ENCODE measurements around the gene SVBP. TPM values are rescaled to one million over a fixed set of nuclear protein-coding genes. Genes with fewer than 3 reads are reported as not detected.

SVBP gene
- total RNA-seq, 4 donors from 2014 or later, result 15.5 to 26.4 (median 24.9) TPM

DNA sequence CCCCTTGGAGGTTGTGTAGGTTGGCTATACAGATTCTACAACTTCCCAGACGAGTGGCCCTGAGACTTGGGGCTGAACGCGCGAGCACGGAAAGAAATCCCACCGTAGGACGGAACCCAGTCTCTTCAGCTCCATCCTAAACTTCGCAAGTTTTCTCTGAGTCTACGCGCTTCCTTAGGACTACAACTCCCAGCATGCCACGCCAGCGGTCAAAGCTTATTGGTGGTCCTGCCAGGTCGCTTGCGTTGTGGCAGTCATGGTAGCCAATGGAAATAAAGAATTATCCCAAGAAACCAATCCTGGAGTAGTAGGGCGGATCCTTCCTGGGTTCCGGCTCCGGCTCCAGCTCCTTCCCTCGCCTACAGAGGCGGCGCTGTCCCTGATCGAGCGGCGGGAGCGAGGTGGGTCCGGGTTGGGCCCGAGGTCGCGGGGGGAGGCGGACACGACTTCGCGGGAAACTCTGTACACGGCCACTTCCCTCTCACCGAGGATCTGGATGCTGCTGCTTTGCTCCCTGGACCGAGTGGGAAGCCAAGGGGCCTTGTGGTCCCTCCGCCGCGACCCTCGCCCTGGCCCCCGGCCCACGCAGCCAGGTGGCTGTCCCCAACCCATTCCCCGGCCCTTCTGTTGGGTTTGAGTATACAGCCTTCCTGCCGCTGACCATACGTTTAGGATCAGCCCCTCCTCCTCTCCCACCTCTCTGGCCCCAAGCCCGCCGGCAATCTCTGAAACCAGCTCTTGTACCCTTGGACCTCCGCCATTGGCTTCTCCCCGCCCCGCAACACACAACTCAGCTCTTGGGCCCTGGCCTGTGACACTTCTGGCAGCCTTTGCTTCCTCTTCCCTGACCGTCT lies 29.3 kb upstream of the SVBP start, which contains the start of gene ZNF691:
ZNF691 (plus strand) TSS at position 357 of the 854 bp plus-strand sequence. CDS start 3,046 bp downstream, outside the sequence.
- peak; percentile 11 to 63 (median 23) for TF ChIP-seq CTCF (IDR thresholded peaks at IDR 0.05 in 4 of 5, conservative IDR thresholded peaks at IDR 0.05 in 1 of 5)
- TF ChIP-seq POLR2A (IDR thresholded peaks at IDR 0.05), result peak; percentile 65 to 74
- intact Hi-C loops (cut with DNase I; ENCODE audit: low total_unique reads) (loop anchor here (1.0 to 10.0 kb wide), 3 partner anchors 29 to 162 kb away; partner anchors contain the start of genes C1orf50, ERMAP, P3H1 and SVBP), in situ Hi-C loops (cut with MboI; ENCODE audit: low sequenced_read_pairs in 4 of 4) (no loop called here)
- Histone ChIP-seq H3K27ac (peak within 1 kb of the TSS; percentile 92 to 96 (median 94)), H3K4me3 (peak within 1 kb of the TSS; percentile 79 to 99 (median 98)), H3K4me1 (peaks cover 18 to 23% of the 10 kb centered on the region in 2 donors), H3K27me3 (no peaks in the 10 kb centered on the region), H3K9me3 (no peaks in the 10 kb centered on the region), H3K36me3 (peaks cover 0 to 26% of the 10 kb centered on the region in 2 donors)
- ATAC-seq, result peak; percentile 100
- peak; percentile 96 to 97 for DNase-seq

GRCh38 chr1:42845866-42846256 lies 28.7 kb upstream of the SVBP start:
- peaks cover 18 to 23% of the 10 kb centered on the region in 2 donors for H3K4me1 ChIP-seq
- in situ Hi-C loops (cut with MboI; ENCODE audit: low sequenced_read_pairs in 4 of 4) (no loop called here), intact Hi-C loops (cut with DNase I; ENCODE audit: low total_unique reads) (loop anchor here (1.0 to 10.0 kb wide), 3 partner anchors 29 to 161 kb away; partner anchors contain the start of genes C1orf50, ERMAP, P3H1 and SVBP)
- no peaks in the 10 kb centered on the region for H3K27me3 ChIP-seq
- ATAC-seq, result peak; percentile 13 to 23
- TF ChIP-seq CTCF (IDR thresholded peaks at IDR 0.05 in 4 of 5, conservative IDR thresholded peaks at IDR 0.05 in 1 of 5), result no peak
- TF ChIP-seq POLR2A (IDR thresholded peaks at IDR 0.05), result no peak
- H3K27ac ChIP-seq, result peak overlapping the region; percentile 92 to 96 (median 94)
- peak overlapping the region; percentile 72 to 99 (median 89) for H3K4me3 ChIP-seq
- peaks cover 0 to 19% of the 10 kb centered on the region in 2 donors for H3K36me3 ChIP-seq
- H3K9me3 ChIP-seq, result no peaks in the 10 kb centered on the region
- no peak for DNase-seq

DNA sequence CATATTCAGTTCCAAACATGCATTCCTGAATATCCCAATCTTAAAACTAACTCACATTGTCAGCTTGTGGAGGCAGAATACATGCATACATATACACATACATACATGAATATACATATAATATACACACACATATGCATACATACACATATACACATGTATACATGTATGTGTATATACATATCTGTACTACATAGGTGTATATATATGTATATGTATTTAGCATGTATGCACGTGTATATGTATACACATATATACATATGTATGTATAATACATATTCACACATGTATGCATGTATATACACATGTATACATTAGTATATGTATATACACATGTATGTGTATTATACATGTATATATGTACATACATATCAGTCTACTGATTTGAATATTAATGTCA lies 28.0 kb upstream of the SVBP start:
- in situ Hi-C loops (cut with MboI; ENCODE audit: low sequenced_read_pairs in 4 of 4), result no loop called here
- TF ChIP-seq POLR2A (IDR thresholded peaks at IDR 0.05), result no peak

DNA sequence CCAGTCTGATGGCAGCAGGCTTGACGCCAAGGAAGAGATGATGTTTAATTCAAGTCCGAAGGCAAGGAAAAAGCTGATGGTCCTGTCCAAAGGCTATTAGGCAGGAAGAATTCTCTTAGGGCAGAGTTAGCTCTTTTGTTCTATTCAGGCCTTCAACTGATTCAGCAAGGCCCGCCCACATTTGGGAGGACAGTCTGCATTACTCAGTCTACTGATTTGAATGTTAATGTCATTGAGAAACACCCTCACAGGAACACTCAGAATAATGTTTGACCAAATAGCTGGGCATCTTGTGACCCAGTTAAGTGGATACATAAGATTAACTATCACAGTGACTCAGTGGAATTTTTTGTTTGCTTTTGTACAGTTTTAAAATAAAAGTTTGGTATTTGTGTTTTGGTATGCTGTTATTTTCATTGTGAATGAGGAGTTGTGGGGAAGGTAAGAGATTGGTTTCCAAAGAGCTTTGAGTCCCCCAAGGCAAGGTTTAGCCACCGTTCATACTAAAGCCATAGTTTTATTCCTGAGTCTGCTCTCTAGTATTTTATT lies 27.5 kb upstream of the SVBP start:
- H3K27ac ChIP-seq, result no peak overlapping the region
- intact Hi-C loops (cut with DNase I; ENCODE audit: low total_unique reads) (loop anchor here (10.0 kb wide), 1 partner anchor 160 kb away; the partner anchor contains the start of gene YBX1), in situ Hi-C loops (cut with MboI; ENCODE audit: low sequenced_read_pairs in 4 of 4) (no loop called here)
- ATAC-seq (no peak), DNase-seq (no peak)
- H3K9me3 ChIP-seq, result no peaks in the 10 kb centered on the region
- H3K4me3 ChIP-seq, result no peak overlapping the region
- peaks cover 0 to 13% of the 10 kb centered on the region in 2 donors for H3K36me3 ChIP-seq
- TF ChIP-seq POLR2A (IDR thresholded peaks at IDR 0.05) (no peak), CTCF (IDR thresholded peaks at IDR 0.05 in 4 of 5, conservative IDR thresholded peaks at IDR 0.05 in 1 of 5) (no peak)
- no peaks in the 10 kb centered on the region for H3K27me3 ChIP-seq
- H3K4me1 ChIP-seq, result peaks cover 18 to 23% of the 10 kb centered on the region in 2 donors

More for the DNA sequence above, 28.0 kb upstream of the SVBP start:
- peaks cover 18 to 23% of the 10 kb centered on the region in 2 donors for H3K4me1 ChIP-seq
- no peaks in the 10 kb centered on the region for H3K27me3 ChIP-seq
- peaks cover 0 to 13% of the 10 kb centered on the region in 2 donors for H3K36me3 ChIP-seq
- no peak overlapping the region for H3K27ac ChIP-seq
- H3K9me3 ChIP-seq, result no peaks in the 10 kb centered on the region
- no peak for ATAC-seq
- peak overlapping the region in 1 of 4 donors; percentile 99 for H3K4me3 ChIP-seq
- DNase-seq, result no peak
- intact Hi-C loops (cut with DNase I; ENCODE audit: low total_unique reads), result loop anchor here (10.0 kb wide), 1 partner anchor 160 kb away; the partner anchor contains the start of gene YBX1
